ENCODE measurements around the gene NDFIP1.

Gene NDFIP1

DNA sequence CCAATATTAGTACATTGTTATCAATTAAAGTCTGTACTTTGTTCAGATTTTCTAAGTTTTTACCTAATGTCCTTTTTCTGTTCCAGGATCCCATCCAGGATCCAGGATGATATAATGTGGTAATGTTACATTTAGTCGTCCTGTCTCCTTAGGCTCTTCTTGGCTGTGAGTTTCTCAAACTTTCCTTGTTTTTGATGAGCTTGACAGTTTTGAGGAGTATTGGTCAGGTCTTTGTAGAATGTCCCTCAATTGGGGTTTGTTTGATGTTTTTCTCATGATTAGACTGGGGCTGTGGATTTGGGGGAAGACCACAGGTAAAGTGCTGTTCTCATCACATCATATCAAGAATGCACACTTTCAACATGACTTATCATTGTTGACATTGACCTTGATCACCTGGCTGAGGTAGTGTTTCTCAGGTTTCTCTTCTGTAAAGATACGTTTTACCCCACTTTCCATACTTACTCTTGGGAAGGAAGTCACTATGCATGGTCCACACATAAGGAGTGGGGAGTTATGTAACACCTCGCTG lies 9.6 kb downstream of the NDFIP1 start:
- TF ChIP-seq, protein P1, sequence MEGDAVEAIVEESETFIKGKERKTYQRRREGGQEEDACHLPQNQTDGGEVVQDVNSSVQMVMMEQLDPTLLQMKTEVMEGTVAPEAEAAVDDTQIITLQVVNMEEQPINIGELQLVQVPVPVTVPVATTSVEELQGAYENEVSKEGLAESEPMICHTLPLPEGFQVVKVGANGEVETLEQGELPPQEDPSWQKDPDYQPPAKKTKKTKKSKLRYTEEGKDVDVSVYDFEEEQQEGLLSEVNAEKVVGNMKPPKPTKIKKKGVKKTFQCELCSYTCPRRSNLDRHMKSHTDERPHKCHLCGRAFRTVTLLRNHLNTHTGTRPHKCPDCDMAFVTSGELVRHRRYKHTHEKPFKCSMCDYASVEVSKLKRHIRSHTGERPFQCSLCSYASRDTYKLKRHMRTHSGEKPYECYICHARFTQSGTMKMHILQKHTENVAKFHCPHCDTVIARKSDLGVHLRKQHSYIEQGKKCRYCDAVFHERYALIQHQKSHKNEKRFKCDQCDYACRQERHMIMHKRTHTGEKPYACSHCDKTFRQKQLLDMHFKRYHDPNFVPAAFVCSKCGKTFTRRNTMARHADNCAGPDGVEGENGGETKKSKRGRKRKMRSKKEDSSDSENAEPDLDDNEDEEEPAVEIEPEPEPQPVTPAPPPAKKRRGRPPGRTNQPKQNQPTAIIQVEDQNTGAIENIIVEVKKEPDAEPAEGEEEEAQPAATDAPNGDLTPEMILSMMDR (IDR thresholded peaks at IDR 0.05; ENCODE audit: low read depth, low read length, missing control alignments) = no peak
- H3K4me3 ChIP-seq (ENCODE audit: low read depth, low read length) = no peak overlapping the region
- DNase-seq (ENCODE audit: low read depth) = no peak

DNA sequence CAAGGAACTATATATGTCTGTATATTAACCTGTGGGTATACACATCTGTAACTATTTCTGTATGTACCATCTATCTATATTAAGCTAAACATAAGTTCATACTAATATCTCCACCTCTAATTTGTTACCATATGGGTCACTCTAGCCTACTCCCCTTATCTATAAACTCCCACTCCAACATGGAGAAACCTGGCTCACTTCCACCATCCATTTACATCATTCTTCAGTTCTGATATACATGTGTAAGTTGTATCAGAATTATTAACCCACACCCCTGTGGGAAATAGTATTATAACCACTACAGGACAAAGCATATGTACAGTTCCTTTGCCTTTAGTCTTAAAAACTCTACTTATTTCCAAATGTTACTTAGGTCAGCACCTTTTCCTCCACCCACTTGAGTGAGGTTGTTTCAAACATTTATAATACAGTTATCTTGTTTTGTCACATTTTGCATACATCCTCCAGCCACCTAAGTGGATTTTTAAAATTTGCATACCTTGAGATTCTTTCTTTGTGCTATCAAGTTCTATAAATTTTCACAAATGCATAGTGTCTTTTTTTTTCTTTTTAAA lies 10.6 kb downstream of the NDFIP1 start:
- TF ChIP-seq, protein P1 (IDR thresholded peaks at IDR 0.05; ENCODE audit: low read depth, low read length, missing control alignments) = no peak
- DNase-seq (ENCODE audit: low read depth) = no peak
- no peak overlapping the region for H3K4me3 ChIP-seq (ENCODE audit: low read depth, low read length)

- H3K4me3 ChIP-seq (ENCODE audit: low read depth, low read length) = no peak overlapping the region
- TF ChIP-seq, protein P1 (IDR thresholded peaks at IDR 0.05; ENCODE audit: low read depth, low read length, missing control alignments) = no peak
- DNase-seq (ENCODE audit: low read depth) = no peak
These were observed 11.8 kb downstream of the NDFIP1 start for GRCh38 chr5:142120247-142120935.

- TF ChIP-seq, protein P1 (IDR thresholded peaks at IDR 0.05; ENCODE audit: low read depth, low read length, missing control alignments) = no peak
- H3K4me3 ChIP-seq (ENCODE audit: low read depth, low read length) = no peak overlapping the region
These were observed 13.5 kb downstream of the NDFIP1 start for GRCh38 chr5:142122121-142122520.

GRCh38 chr5:142125378-142125777 lies 16.8 kb downstream of the NDFIP1 start:
- no peak overlapping the region for H3K4me3 ChIP-seq (ENCODE audit: low read depth, low read length)
- DNase-seq (ENCODE audit: low read depth) = no peak
- TF ChIP-seq, protein P1 (IDR thresholded peaks at IDR 0.05; ENCODE audit: low read depth, low read length, missing control alignments) = no peak

More at GRCh38 chr5:142122121-142122520, 13.5 kb downstream of the NDFIP1 start:
- DNase-seq (ENCODE audit: low read depth) = no peak

DNA sequence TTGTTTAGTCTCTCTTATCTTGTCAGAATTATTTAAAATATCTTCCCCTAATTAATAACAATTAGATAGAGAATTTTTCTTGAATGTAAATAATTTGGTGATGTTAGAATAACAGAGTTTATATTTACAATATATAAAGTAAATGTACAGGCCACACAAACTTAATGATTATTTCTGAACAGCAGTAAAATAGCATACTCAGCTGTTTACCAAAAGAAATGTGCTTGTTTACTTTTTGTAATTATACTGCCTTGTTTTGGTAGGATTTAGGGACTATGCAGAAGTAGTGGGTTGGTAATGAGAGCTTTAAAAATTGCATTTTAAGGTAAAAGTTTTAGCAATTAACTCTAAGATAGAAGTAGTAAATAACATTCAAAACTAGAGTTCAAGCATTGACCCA lies 17.4 kb downstream of the NDFIP1 start:
- TF ChIP-seq, protein P1 (IDR thresholded peaks at IDR 0.05; ENCODE audit: low read depth, low read length, missing control alignments) = no peak
- DNase-seq (ENCODE audit: low read depth) = no peak
- H3K4me3 ChIP-seq (ENCODE audit: low read depth, low read length) = no peak overlapping the region

Data from GM12864 (cell line).